T-helper 9 cell (primary cell): Measurements from ENCODE around the gene NTN1.
"Not testable (repeated sequence)": the region's sequence is repeated elsewhere in the genome, so short reads cannot be mapped to it uniquely, and the experiment has no call there.

Experiments used
- DNase-seq: peaks from one replicate; pipeline ENCODE4 v3.0.0-alpha.2; 2020

Gene NTN1

DNA sequence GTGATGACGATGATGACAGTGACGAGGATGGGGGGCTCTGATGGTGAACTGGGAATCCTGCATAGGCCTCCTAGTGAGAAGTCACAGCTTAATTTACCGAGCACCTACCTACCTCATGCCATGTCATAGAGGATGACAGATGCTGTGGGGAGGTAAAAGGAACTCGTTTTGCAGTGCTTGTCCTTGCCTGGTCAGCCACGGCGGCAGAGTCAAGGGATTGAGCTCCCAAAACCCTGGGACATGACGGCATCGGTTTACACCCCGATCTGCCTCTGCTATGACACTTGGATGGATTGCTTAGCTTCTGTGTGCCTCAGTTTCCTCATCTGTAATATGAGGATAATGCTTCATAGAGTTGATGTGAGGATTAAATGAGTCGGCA, 103.2 kb downstream of the NTN1 start:
- DNase-seq: no peak

DNA sequence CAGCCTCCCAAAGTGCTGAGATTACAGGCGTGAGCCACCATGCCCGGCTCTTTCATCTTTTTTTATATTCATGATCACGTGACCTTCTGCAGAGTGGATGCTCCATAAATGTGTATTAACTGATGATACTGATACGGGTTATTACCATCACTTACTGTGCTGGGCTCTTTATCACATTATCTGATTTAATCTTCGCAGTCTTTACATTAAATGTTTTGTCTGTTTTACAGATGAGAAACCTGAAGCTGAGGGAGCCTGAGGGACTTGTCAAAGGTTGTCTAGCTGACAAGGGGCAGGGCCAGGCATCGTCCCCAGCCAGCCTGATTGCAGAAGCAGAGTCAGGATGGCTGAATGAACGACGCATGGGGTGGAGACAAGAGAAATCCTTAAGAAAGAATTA, 104.4 kb downstream of the NTN1 start:
- DNase-seq: no peak

DNA sequence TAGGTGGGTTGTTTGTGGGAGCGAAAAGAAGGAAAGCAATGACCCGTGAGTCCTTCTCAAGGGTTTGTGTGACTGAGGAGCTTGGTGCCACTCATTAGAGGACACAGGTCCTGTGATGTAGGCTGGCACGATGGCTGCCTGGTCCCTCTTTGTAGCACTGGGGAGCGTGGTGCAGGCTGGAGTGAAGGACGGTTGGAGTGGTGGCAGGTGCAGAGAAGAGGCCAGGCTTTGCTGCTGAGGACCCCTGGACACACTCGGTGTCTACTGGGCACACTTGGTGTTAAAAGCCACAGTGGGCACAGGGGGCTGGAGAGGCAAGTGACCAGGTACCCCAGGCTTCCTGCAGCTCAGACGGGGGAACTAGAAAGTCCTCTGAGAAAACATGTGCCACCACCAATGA, 106.0 kb downstream of the NTN1 start:
- no peak for DNase-seq

DNA sequence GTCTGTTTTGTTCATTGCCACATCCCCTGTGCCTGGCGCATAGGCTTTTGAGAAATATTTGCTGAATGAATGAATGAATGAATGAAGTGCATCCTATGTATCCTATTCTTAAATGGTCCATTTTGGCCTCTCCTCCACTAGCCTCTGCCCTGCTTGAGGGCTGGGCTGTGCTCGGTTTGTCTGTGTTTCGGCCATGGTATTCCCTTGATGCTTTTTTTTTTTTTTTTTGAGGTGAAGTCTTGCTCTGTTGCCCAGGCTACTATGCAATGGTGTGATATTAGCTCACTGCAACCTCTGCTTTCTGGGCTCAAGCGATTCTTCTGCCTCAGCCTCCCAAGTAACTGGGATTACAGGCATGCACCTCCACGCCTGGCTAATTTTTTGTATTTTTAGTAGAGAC, 110.1 kb downstream of the NTN1 start:
- no peak for DNase-seq

DNA sequence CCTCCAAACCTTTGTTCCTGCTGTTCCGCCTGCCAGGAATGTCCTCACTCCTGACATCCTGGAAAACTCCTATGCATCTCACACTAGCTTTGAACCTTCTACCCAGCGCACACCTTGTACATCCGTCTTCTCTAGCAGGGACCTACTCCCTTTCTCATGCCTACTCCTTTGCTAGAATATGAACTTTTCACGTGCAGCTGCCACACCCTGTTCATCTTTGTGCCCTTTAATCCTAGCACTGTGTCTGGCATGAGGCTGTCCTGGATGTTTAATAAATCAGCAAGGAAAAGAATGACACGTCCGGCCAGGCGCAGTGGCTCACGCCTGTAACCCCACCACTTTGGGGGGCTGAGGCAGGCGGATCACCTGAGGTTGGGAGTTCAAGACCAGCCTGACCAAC, 111.0 kb downstream of the NTN1 start:
- DNase-seq: no peak

DNA sequence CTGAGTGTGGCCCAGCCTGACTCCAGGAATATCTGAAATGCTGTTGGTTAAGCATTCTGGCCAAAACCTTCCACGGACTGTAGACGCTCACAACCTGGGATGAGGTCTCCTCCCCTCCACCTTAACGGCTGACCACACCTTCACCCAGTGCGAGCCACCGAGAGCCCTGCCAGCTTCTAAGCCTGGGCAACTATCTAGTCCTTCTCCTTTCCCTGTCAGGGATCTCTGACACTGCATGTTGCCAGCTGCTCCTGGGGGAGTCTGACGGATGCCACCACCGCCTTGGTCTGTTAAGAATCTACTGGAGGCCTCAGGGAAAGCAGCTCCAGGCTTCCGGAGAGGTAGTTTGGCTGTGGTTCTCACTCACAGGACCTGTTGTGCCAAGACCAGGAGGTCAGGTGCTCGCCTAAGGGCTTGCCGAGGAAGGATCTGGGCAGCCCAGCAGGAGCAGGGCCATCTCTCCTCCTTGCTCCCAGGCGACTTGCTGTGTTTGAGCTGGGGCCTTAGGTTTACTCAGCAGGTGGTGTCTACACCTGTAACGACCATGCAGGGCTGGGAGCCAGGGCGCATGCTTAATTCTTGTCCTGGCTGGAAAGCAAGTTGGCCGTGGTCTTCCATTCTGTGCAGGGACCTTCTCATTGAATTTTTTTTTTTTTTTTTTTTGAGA, 111.8 kb downstream of the NTN1 start:
- DNase-seq: no peak

DNA sequence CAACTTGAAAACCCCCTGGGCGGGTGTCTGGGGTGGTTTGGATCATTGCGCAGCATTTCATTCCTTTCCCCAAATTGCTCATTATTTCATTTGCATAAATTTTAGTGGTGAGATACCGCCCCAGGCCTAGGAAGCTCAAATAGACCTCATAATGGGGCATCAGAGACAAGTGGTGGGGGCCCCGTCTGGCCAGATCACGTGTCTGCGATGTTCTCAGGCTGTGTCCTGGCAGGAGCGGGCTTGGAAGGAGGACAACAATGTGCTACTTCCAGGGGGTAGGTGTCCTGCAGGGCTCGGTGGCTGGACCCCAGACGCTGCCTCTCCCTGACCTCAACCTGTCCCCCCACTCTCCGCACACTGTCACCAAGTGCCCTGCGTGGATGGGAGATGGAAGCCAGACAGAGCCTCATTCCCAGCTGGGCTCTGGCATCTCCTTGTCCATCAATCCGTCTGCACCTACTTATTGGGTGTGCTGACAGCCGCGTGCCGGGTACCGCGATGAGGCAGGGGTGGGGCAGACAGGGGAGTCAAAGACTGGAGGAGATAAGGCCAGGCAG, 116.9 kb downstream of the NTN1 start:
- no peak for DNase-seq

DNA sequence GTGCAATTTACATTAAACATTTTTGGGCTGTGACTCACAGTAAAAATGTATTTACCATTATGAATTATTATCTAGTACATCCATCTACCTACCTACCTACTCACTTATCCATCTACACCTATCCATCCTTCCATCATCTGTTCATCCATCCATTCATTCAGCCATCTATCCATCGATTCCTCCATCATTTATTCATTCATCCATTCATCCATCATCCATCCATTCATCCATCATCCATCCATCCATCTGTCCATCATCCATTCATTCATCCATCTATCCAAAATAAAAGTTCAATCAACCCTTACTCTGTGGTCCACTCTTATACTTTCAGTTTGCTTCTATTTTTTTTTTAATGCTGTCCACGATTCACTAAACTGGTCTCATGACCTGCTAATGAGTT, 118.4 kb downstream of the NTN1 start:
- DNase-seq: no peak

DNA sequence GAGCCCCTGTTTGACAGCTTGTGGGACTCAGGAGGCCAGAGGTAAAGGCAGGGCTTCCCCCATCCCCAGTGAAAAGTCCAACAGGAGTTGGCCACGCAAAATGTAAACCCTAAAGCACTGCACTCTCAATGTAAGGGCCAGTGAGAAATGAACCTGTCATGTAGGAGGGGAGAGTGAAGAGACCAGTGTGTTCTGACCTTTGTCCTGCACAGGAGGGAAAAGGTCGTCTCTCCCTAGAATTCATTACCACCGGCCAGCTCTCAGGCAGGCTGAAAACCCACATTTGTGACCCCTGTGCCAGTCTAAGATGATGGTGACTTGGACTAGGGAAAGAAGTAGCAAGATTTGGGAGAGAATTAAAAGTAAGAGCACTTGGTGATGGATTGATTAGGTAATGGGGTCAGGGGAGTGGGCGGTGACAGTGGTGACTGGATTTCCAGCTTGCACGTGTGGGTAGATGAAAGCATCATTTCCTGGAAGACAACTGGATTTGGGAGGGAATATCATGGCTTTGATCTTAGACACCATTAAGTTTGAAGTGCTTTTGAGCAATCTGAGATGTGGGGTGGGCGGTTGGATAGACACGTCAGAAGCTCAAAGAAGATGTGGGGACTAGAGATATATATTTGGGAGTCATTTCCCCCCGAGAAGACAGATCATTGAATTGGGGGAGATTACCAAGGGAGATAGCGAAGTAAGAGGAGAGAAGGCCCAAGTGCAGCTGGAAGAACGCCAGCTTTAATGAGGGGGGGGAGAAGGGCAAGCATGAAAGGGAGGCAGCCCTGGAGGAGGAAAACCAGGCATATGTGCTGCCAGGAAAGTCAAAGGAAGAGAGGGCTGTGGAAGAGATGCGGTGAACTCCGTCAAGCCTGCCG, 119.5 kb downstream of the NTN1 start:
- no peak for DNase-seq

DNA sequence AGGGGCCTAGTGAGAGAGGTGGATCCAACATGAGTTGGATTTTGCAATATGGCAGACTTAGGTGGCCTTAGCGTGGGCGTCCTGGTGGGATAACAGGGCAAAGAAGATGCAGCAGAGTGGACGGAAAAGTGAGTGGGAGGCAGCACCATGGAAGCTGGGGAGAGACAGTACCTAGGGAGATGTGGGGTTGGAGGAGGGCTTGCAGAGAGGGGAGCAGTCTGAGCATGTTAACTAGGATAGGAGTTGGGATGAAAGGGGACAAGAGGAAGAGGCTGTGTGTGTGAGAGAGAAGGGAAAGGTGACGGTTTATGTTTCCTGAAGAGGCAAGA, 120.1 kb downstream of the NTN1 start:
- no peak for DNase-seq

DNA sequence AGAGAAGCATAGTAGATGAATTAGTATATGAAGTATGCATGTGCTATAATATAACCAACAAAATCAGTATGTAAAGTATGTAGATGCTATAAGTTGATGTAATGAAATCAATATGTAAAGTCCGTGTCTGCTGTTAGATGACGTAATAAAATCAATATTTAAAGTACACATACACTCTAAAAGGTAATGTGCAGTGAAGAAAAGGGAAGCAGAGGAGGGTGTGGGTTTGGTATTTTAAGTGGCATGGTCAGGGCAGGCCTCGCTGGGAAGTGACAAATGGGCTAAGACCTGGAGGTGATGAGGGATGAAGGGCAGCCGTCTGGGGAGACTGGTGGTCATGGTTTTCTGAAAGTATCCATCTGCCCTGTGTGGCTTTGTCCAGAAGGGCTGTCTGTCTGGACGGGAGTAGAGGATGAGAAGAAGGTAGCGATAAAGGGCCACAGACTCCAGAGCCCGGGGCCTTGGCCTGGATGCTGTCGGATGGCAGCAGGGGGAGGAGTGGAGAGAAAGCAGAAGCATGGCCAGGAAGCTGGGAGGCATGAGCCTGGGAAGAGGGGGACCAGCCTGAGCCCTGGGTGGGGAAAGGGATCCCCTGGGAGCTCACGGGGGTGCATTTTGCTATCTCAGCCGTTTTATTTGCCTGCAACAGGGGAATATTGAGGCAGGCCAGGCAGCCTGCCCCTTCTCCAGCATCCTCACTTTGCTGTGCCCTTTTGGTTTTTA, 121.6 kb downstream of the NTN1 start:
- no peak for DNase-seq

DNA sequence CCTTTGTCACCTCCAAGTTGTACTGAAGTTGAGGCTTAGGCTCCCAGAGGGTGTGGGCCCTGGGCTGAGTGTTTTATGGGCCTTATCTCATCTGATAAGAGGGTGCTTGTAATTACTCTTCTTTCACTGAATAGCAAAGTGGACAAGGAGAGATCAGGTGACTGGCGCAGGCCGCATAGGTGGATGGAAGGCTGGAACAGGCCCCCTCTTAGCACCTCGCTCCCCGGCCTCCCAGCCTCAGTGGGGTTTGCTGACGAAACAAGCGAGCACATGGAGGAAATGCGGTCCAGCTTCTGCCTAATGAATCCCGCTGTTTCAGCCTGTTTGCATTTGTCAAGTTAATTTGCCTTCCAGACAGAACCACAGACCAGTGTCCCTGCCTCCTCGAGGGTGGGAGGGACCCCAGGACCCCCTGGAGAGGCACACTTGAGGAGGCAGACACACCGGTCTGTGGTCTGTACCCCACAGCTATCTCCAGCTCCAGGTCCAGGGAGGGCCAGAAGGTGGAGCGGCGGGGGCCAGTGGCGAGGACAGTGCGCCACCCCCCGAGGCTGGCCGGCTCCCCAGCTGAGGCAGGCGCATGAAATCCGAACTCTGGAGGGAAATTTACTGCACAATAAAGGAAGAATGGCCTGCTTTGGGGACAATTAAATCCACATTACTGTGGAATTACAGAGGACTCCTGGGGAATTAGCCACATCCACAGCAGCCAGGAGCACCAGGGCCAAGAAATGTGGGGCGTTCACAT, 123.4 kb downstream of the NTN1 start:
- DNase-seq: no peak

DNA sequence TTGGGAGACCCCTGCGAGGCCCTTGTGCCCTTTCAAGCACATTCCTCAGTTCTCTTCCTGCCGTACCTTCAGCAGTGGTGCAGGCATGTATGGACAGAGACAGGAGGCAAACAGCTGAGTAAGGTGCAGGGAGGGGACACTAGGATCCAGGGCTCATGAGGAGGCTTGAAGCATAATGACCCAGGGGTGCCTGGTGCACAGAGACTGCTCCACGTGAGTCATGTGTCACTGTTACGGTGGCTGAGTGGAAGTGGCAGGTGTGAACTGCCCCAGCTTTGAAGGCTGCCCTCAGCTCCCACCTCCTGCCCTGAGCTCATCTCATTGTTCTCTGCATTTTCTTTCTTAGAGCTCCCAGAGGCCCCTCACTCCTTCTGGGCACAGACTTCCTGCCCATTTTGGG, 124.8 kb downstream of the NTN1 start:
- no peak for DNase-seq

DNA sequence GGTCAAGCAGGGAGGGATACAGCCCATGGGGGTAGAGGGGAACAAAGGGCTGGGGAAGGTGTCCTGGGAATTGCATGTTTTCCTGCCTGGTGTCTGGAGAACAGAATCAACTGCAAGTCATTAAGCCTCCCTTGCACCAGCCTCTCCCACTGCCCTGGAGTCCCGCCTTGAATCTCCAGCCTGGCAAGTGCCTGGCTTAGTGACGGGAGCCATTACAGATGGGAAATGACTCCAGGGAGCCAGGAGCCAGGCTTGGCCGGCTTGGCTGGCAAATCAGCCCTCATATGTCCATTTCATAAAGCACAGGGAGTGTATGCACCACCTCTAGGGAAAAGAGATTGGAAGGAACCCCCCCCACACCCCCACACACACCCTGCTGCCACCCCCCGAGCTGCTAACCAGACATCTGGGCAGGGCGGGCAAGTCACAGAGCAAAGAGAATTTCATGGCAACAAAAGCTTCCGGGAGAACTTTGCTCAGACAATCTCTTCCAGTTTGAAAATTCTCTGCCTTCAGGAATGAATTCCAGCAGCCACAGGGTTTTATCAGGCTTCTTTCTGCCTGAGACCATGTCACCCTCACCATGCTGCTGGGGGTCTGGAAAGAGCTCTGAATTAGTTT, 127.7 kb downstream of the NTN1 start:
- no peak for DNase-seq

DNA sequence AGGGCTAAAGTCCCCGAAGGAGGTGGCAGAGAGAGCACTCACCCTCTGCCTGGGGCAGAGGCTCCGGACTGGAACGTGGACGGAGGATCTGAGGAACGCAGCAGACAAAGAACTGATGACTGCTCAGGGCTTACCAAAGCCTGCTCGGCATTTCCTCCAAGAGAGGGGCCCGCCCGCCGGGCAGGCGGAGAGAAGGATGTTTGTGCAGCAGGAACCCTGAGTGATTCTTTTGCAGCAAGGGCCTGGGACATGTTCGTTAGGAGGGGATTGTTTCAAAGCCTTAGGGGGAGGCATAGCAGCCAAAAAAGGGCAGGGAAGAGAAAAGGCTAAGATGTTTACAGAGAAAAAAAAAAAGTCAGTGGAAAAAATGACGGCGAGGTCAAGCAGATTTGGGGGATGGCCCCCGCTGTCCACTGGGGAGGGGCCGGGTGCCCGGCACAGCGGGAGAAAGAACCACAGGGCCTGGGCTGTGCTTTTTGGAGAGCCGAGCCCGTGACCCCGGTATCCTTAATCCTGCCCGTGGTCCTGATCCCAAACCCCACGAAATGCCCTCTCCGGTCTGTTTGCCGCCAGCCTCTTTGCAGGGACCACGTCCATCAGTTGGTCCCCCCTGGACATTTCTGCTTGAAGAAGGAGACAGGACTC, 129.3 kb downstream of the NTN1 start:
- DNase-seq: no peak

DNA sequence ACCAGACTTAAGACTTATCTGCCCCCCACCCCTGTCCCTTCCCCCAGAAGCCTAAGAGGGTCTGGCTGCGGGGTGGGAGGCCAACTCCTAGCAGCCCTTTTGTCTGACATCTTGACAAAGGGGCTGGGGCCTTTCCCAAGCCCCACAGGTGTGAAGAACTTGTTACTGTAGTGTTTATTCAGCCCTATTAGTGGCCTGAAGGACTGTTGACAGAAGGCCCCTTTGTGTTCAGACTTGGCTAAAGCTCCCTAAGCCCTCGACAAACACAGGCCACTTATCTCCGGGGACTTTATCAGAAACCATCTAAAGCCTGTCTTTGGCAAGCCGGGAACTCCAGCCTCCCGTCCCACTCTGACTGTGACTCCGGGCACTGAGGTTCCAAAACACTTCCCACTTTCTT, 129.8 kb downstream of the NTN1 start:
- DNase-seq: no peak

DNA sequence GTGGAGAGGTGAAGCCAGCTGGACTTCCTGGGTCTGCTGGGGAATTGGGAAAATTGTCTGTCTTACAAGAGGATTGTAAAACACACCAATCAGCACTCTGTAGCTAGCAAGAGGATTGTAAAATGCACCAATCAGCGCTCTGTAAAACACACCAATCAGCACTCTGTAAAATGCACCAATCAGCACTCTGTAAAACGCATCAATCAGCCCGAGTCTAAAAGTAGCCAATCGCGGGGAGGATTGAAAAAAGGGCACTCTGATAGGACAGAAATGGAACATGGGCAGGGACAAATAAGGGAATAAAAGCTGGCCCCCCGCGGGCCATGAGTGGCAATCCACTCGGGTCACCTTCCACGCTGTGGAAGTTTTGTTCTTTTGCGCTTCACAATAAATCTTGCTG, 130.4 kb downstream of the NTN1 start:
- not testable (repeated sequence) for DNase-seq

DNA sequence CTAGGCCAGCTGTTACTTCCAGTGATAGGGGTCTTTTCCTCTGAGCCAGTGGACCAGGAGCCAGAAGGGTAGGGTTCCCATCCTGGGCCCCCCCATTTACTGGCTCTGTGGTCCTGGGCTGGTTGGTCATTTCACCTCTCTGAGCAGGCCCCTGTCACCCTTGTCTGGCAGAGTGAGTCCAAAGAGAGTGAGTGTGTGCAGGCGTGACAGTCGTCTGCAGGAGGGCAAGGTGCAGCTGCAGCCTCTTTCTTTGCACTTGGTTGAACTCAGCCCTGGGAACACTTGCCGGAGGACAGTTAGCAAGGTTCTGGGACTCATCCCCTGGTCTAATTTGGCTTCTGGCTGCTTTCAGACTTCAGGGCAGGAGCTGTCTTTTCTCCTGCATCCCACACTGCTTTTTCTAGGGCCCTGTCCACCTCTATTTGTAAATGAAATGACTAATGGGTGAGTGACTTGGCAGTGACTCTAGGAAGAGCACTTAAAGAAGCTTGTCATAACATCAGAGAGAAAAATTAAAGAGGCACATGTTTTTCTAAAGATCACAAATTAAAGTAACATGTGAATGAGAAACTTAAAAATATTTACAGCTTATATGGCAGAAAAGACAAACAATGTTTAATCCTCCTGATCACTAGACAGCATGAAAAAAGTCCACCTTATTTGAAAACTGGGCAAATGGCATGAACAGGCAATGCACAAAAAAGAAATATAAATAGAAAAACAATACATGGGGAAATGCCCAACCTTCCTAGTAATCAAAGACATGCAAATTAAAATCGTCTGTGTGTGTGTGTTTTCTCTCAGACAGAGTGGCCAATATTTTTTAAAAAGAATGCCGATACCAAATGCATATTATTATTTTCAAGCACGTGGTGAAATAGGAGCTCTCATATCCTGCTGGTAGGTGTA, 137.5 kb downstream of the NTN1 start:
- DNase-seq: no peak

DNA sequence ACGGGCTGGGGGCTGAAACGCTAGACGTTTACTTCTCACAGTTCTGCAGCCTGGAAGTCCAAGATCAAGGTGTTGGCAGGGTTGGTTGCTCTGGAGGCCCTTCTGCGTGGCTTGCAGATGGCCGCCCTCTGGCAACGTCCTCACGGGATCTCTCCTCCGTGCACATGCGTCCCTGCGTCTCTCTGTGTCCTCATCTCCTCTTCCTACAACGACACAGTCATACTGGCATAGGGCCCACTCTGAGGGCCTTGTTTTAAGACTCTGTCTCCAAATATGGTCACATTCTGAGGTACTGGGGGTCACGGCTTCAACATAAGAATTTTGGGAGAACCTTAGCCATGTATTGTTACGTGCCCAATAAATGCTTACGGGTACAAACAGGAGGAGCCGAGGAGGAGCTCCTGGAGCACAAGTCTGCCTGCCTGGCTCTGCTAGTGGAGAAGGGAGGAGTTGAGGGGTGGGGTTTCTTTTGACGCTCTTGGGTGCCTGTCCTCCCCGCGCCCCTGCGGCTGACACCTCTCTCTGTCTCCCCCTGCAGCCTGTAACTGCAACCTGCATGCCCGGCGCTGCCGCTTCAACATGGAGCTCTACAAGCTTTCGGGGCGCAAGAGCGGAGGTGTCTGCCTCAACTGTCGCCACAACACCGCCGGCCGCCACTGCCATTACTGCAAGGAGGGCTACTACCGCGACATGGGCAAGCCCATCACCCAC, 141.1 kb downstream of the NTN1 start:
- DNase-seq: no peak

DNA sequence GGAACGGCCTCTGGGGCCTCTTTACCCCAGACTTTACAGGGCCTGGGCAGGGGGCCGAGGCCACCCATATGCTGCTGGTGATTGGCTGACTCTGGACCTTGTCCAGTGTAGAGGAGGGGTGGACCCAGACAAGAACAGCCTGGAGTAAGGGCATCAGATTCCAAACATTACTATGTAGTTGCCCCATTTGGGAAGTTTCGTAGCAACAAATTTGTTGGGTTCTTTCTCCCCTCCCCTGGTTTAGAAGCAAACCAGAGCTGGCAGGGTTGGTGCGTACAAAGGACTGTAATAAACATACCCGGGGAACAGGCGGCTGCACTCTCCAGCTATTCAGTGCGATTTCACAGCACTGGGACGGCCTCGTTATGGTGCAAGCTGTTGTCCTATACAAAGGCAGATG, 145.5 kb downstream of the NTN1 start:
- DNase-seq: no peak
